HG03135 (cell line): ENCODE measurements around the gene UBE2Q1.
"Not testable (repeated sequence)": the region's sequence is repeated elsewhere in the genome, so short reads cannot be mapped to it uniquely, and the experiment has no call there.

ENCODE experiments used
- ATAC-seq: cut with Tn5 transposase; IDR thresholded peaks from one replicate; pipeline ENCODE4 v1.9.1; 2021; ENCODE audit warnings: mild to moderate bottlenecking, moderate library complexity; ENCODE audit not compliant: unreplicated experiment

UBE2Q1 gene

DNA sequence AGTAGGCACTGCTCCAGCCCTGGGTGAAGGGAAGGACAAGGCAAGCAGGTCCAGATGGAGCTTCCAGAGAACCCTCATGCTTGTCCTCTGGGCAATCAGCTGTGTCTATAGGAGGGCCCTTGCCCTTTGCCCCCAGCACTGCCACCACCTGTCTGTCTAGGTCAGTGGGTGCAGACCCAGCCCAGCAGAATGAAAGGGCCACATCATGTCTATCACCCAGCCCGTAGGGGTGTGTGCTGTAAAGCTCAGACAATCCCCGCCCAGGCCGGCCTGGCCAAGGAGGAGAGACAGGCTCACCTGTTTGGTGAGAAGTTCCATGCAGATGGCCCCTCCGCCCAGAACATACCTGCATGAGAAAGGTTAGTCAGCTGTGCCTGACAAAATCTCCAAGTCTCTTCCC, 7.0 kb downstream of the UBE2Q1 start:
- ATAC-seq, result no peak

DNA sequence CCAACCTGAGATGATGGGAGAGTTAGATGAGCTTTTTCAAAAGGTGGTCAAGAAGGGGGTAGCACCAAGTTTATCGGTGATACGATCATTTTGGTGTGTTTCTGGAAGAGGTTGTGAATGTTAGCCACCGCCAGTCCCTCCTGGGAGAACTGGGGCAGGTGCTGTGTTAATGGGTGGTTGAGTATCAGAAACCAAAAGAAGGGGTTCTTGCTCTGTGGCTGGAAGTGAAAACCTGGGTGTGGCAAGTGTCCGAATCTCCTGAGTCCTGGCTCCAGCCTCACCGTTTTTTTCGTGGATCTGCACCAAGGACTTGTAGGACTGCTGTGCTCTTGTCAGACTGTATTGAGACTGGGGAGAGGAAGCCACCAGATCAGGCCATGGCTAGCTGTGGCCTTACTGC, 7.8 kb downstream of the UBE2Q1 start:
- no peak for ATAC-seq

DNA sequence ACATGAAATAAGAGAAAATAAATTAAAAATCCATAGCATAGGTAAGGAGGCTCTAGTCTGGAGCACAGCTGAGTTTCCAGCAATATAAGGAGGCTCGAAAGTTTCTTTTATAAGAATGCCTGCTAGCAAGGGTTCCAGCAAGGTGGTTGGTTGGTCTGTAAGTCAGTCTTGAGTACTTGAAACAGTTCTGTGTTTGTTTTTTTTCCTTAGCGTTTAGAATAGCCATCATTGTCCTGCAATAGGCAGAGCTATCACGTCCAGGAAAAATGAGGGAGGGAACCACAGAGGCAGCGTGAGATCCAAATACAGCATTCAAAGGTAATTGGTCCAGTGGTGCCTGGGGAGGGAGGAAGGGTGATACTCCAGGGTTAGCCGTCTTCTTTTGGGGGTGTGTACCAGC, 8.4 kb downstream of the UBE2Q1 start:
- no peak for ATAC-seq

DNA sequence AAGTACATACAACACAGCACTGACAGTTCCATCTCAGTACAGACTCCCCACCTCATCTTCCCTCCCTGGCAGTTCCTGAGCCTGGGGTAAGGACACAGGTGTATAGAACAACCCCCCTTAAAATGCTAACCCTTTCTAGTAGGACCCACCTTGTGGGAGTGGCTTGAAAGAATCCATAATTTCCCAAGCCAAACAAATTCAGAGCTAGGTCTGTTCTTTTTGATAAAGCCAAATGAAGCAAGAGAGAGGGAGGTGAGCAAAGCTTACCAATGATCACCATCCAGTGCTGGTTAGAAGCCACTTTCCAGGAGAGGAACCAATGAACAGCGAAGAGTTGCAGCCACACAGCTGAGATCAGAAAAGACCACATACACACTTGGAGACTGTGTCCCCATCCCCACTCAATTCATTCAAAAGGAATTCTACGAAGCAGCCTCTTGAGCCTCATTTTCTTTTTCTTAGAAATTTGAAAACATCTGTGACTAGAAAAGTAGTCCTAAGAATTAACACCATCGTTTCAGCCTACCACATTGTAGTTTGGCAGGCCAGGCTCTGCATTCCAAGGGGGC, 9.2 kb downstream of the UBE2Q1 start:
- no peak for ATAC-seq

DNA sequence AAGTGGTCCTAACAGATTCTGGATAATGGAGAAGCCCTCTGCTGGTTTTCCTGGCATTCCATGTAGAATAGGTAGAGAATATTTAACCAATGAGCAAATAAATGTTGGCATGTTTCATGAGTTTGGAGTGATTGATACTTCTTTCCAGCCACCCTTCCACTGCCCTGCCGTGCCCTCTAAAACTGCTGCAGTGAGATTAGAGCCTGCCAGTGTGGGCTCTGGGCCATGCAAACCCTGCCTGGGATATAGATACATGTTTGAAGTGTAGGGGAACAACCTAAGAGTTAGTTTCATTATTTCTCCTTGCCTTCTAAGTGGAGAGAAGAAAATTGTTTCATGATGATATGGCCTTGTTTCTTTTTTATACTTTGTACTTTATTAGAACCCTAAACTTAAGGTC, 10.4 kb downstream of the UBE2Q1 start:
- no peak for ATAC-seq

DNA sequence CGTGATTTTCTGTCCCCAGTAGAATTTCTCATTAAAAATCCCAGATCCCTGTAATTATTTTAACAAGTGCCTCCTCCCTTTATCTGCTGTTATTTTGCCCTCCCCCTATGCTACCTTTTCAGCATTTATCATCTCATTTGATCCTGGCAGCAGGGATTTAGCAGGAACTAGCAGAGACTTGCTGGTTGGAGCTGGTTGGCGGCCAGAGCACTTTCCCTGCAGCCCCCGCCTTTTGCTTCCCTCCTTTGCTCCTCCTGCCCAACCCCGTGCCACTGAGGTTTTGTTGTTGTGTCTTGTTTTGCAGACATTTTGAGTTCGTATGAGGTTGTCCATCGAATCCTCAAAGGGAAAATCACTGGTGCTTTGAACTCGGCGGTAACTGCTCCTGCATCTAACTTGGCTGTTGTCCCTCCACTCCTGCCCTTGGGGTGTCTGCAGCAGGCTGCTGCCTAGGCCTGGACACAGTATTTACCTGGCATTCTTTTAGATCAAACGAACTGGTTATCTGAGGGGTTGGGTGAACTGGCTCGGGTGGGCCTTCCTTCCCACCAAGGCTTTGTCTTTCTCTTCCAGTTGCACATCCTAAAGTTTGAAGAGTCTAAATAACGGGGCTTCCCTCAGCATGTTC, 11.2 kb downstream of the UBE2Q1 start:
- no peak for ATAC-seq

DNA sequence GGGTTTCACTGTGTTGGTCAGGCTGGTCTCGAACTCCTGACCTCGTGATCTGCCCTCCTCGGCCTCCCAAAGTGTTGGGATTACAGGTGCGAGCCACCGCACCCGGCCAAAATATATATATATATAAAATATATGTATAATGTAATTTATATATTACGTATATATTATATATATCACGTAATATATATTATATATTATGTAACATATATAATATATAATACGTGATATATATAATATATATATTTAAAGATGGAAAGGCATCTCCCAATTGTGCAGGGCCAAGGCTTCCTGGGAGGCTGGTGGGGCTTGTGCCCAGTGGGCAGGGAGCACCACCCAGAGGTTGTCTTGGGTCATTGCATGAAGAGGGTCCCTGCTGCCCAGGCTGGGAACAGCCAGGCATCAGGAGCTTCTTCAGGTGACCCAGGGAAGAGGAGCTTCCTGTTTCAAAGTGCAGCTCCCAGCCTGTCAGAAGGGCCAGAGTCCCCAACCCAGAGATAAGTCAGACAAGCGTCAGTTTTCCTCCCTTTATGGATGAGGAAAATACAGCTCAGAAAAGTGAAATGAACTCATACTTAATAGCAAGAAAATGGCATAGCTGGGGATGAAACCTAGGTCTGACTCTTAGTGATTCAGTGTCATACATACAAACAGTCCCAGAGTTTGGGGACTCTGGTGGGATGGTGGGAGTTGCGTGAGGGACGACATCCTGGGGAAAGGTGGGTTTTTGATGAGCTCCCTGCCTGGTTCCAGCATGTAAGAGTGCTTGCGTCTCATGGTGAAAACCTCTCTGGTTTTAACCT, 12.0 kb downstream of the UBE2Q1 start:
- ATAC-seq, result no peak

DNA sequence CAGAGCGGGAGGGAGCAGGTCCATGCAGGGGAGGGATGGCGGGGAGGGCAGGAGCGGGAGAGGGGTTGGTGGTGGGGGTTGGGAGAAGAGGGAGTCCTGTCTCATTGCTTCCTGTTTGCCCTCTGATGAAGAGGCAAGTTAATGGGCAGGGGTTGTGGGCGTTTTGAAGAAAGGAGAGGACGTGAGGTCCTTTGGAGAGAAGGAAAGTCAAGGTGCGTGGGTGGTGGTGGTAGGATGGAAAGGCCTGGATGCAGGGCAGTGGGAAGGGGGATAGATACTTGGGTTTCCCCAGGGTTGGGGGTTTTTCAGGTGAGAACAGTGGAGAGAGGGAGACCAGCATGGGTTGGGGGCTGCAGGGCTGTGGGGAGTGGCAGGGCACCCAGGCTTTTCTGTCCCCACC, 17.2 kb downstream of the UBE2Q1 start:
- no peak for ATAC-seq

DNA sequence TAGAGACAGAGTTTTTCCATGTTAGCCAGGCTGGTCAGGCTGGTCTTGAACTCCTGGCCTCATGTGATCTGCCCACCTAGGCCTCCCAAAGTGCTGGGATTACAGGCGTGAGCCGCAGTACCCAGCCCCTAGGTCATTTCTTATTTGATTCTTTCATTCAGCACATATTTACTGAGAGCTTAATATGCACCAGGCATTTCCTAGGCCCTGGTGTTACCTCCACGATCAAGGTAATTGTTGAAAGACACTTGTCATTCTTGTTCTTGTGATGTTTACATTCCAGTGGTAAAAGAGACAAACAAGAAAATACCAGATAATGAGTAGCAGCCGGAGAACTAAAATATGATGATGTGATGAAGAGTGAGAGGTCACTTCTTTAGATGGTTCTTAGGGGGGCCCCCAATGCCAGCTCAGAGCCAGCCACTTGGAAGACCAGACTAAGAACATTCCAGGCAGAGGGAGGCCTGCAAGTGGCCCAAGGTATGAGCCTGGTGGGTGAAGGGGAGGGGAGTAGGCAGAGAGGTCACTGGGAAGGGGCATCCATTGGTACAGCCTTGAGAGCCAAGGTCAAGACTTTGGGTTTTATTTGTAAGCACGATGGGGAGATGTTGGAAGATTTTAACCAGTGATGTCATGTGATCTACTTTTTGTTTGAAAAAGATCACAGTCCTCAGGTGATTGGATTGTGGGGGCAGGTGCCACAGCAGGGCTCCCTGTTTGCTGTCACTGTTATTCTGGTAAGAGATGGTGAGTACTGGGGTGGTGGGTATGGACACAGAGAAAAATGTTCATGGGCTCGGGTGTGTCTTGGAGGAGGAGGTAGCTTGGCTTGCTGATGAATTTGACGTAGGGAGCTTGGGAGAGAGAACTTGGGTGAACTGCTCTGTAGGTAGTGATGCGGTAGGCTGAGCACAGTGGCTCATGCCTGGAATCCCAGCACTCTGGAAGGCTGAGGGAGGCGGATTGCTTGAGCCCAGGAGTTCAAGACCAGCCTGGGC, 18.7 kb downstream of the UBE2Q1 start:
- no peak for ATAC-seq

DNA sequence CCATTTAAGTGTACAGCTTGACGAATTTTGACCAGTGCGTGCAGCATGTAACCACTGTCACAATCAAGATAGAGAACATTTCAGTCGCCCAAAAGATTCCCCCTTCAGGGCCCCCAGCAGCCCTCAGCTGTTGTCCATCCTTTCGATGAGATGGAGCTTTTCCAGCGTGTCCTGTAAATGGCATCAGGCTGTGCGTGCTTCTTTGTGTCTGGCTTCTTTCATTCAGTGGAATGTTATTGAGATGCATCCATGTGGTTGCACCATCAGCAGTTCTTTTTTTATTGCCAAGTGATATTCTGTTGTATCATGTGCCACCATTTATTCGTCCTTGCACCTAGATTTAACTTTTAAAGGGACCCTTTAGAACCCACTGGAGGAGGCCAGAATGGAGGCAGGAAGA, 21.9 kb downstream of the UBE2Q1 start:
- no peak for ATAC-seq

DNA sequence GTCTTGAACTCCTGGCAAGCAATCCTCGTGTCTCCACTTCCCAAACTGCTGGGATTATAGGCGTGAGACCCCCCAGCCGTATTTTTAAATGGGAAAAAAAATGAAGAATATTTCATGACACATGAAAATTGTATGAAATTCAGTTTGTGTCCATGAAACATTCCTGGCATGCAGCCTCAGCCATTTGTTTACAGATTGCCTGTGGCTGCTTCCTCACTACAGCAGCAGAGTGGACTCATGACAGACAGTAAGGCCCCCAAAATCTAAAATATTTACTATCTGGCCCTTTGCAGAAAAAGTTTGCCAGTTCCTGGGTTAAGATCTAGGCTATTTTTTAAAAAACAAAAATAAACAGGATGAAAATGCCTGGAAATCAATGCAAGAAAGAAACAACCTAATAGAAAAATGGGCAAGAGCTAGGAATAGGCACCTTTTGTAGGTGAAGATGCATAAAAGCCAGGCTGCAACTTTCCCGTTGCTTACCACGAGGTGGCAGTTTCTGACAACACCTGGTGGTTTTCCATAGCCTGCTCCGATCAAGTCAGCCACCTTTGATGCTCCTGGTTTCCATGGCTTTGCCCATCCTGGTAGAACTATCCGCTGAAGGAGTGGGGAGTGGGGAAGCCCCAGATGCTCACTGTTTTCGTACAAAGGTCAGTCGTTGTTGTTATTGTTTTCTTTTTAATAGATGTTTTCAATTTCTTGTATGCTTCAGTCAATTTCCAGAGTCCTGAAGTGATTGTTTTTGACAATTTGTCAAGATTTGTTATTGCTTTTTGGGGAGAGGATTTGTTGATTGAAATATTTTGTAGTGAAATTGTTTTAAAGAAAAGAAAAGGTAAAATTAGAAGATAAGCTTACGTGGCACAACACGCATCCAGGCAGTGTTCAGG, 24.3 kb downstream of the UBE2Q1 start:
- no peak for ATAC-seq

DNA sequence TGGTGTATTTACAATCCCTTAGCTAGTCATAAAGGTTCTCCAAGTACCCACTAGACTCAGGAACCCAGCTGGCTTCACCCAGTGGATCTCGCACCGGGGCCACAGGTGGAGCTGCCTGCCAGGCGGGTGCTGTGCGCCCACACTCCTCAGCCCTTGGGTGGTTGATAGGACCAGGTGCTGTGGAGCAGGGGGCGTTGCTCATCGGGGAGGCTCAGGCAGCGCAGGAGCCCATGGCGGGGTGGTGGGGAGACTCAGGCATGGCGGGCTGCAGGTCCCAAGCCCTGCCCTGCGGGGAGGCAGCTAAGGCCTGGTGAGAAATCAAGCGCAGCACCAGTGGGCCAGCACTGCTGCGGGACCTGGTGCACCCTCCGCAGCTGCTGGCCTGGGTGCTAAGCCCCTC, 26.5 kb downstream of the UBE2Q1 start:
- not testable (repeated sequence) for ATAC-seq

DNA sequence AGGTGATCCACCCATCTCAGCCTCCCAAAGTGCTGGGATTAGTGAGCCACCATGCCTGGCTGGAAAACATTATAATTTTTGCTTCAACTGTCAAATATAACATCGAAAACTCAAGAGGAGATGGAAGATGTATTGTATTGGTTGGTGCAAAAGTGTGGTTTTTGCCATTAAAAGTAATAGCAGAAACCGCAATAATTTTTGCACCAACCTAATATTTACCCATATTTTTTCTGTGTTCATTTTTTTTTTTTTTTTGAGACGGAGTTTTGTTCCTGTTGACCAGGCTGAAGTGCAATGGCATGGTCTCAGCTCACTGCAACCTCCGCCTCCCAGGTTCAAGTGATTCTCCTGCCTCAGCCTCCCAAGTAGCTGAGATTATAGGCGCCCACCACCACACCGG, 29.2 kb downstream of the UBE2Q1 start:
- no peak for ATAC-seq

DNA sequence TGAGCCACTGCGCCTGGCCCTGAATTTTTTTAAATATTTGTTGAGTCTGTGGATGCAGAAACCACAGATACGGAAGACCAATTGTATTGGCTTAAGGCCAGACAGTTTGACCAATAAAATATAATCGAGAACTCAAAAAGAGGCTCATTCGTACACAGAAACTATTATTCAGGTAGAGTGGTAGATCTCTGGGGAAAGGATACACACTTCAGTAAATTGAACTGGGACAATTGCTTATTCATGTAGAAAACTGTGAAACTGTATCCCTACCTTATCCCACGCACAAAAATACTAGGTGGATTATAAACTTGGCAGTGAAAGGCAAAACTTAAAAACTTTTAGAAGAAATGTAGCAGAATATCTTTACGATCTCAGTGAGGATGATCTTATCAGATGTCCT, 31.3 kb downstream of the UBE2Q1 start:
- ATAC-seq, result no peak

DNA sequence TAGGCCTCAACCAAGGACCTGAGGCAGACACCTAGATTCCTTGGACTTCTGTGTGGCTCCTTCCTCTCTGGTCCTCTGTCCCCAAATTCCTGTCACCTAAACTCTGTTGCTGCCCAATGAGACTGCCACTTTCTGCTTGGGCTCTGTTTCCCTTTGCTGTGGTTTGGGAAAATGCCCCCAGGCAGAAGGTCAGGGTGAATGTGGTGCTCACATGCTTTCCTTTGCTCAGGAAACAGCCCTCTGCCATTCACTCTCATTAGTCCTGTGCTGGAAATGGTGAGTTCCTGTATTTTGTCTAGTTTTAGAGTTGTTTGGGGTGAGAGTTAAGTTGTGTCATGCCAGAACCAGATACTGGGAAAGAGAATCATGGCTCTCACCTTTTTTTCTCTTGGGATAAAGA, 33.6 kb downstream of the UBE2Q1 start:
- no peak for ATAC-seq

DNA sequence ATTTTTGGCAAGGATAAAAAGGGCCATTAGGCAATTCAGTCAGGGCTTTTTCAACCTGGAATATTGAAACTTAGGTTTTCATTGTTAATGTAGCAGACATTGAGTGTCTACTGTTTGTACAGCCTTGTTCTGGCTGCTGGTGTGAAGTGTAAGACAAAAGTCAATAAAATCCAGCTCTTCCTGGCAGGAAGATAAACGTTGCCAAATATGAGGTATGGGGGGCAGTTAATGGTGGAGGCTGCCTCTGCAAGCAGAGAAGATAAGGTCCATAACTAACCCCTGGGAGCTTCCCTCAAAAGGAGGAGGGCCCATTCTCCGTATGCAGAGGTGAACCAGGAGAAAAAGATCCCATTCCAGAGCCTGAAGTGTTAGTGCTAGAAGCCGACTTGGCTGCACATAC, 36.8 kb downstream of the UBE2Q1 start:
- no peak for ATAC-seq

DNA sequence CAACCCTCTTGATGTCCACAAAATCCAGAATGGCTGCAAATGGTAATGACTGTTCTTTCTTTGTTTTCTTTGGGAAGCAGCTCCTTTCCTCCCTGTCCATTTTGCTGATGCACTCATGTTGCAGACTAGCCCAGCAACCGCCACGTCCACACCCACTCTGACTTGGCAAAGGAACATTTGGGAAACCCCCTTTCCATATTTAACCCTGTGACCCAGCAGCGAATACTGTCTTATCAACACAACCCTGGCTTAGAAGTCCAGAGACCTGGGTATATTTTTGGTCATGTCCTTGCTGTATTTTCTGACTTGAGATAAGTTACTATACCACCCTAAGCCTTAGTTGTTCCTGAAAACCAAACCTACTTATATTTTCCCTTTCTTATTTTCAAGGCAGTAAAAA, 38.1 kb downstream of the UBE2Q1 start:
- no peak for ATAC-seq

DNA sequence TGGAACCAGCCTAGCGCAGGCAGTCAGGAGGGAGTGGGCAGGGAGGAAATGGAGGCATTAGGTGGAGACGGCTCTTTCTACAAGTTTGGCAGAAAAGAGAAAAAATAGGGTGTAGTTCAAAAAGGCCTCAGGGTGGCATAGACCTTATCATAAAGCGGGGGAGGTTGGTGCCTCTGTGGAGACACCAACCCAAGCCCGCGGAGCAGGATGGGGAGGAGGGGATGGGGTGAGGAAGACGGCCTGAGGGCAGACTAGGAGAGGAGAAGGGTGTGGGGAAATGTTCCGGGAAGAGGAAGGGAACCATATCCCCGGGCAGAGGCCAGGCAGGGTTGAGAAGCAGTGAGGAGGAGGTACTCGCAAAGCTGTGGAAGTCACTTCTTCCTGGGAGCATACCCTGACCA, 38.9 kb downstream of the UBE2Q1 start:
- ATAC-seq, result no peak

DNA sequence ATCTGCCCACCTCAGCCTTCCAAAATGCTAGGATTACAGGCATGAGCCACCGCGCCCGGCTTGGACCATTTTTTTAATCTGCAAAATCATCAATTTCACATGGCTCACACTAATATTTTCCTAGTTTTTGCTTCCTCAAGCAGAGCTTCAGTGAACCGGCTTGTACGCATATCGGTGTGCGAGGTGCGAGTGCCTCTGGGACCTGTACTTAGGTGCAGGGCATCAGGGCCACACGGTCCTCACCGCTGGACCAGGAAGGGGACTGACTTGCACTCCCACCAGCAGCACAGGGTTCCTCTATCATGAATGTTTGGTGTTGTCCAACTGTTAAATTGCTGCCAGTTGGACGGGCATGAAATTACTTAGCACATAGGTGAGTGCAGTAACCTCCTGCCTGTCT, 40.8 kb downstream of the UBE2Q1 start:
- no peak for ATAC-seq

DNA sequence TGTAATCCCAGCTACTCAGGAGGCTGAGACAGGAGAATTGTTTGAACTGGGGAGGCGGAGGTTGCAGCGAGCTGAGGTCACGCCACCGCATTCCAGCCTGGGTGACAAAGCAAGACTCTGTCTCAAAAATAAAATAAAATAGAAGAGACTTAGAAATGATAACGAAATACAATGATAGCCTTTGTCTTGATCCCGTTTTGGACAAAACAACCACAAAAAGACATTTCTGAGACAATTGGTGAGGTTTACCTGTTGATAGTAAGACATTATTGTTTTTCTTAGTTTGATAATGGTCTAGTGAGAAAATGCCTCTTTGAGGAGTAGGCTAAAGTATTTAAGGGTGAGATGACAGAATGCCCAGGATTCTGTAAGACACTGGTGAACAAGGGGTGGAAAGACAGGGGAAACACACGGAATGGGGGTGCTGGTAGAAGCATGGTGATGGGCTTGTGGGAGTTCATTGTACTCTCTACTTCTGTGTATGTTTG, 44.4 kb downstream of the UBE2Q1 start:
- no peak for ATAC-seq
